M059J (cell line): ENCODE data around the gene PLP1. TPM values are rescaled to one million over a fixed set of nuclear protein-coding genes. Genes with fewer than 3 reads are reported as not detected.

ENCODE experiments used
- DNase-seq: peaks from one replicate; pipeline ENCODE4 v3.0.0-alpha.2; 2012; ENCODE audit warnings: low read depth
- total RNA-seq: library from RNA; depleted of rRNA; stranded (reverse); fragments of >200 nt; shearing (Covaris generic); gene quantifications from 2 replicates; pipeline ENCODE4 v1.2.3, GENCODE V29; 2014; rRNA removed

The PLP1 gene
- total RNA-seq, 1 experiment from 2014 or later, result not detected

DNA sequence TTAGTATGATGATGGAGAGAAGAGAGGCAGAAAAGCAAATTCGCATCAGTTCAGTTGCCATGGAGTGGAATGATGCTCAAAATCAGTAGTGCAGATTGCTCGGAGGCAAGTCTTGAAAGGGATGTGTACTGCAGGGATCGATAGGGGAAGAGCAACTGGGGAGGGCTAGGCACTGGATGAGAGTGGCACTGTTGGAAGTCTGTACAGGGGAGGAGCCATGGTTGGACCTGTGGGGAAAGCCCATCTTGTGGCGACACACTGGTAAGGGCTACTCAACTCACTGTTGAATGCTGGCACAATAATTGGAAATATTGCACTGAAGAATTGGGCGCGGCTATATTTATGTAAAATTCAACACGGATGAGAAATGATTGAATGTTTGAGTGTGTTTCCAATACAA, 54.2 kb downstream of the PLP1 start:
- no peak for DNase-seq

DNA sequence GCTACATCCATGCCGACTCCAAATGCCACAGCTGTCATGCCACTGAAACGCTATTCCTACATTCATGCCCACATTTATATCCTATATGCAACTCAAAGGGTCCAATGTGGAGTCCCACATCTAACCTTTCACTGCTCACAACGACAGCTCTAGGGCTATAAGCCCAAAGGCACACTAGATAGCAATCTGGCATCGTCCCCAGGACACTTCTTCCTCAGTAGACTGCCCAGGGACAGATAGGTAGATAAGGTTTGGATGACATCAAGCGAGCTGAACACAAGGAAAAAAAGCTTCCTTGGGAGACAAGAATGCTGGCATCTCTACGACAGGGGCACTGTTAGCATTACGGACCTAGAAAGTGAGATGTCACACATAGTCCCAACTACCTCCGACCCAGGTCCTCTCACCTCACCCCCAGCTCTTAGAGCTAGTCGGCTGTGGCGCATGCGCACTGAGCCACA, 54.7 kb downstream of the PLP1 start:
- no peak for DNase-seq

GRCh38 chrX:103831803-103832544, 55.3 kb downstream of the PLP1 start, which contains the start of gene RAB9B:
TSS of gene RAB9B (minus strand) at chrX:103832257. CDS start at chrX:103825784, 6,473 bp downstream.
- DNase-seq, result peak; percentile 65

DNA sequence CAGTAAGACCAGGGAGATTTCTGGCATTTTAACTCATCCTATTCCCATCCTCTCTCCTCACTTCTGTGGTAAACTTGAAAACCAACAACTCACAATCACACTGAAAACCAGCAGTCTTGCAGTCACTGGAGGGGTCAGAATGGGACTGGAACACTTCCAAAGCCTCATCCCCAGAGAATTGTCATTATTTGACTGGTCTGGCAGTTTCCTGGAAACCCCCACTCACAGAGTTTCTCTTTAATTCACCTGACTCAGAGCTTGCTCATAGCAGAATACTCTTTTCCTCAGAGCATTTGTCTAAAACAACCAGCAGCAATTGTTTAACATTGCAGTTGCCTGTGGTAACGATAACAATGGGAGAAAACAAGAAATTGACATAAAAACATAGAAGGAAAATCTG, 62.8 kb downstream of the PLP1 start:
- peak; percentile 57 for DNase-seq

Other genes with a start within 250 kb of the PLP1 start
- 96.7 and 114 TPM in 2 replicates for gene TCEAL4, start 191.3 kb upstream of the PLP1 start, total RNA-seq
- 60.1 and 77.7 TPM in 2 replicates for gene TCEAL3, start 168.9 kb upstream of the PLP1 start, total RNA-seq
- 53.5 and 88.1 TPM in 2 replicates for gene TCEAL1, start 147.9 kb upstream of the PLP1 start, total RNA-seq
- 936 and 1,313 TPM in 2 replicates for gene MORF4L2, start 90.1 kb upstream of the PLP1 start, total RNA-seq
- gene TMEM31, start 65.9 kb upstream of the PLP1 start, total RNA-seq, result not detected in 2 replicates
- 3.2 and 5.5 TPM in 2 replicates for gene RAB9B, start 55.4 kb downstream of the PLP1 start, total RNA-seq
- 27.8 and 34.3 TPM in 2 replicates for gene TMSB15B, start 185.8 kb downstream of the PLP1 start, total RNA-seq
- gene H2BW1, start 236.9 kb downstream of the PLP1 start, total RNA-seq, result not detected in 2 replicates